SK-N-SH treated with all-trans-retinoic acid at 6 μM for 48 hours (cell line): Measurements from ENCODE around the gene TMEM89.

ENCODE experiments used
- ATAC-seq: fragments of 200-7000 bp; cut with Tn5 transposase; 3 replicates; pipeline ENCODE4 v1.9.1; 2020; ENCODE audit warnings: mild to moderate bottlenecking, moderate library complexity
- ARNTL ChIP-seq: fragments of 450-650 bp; formaldehyde crosslinking; IDR thresholded peaks from 2 replicates; pipeline ENCODE4 v1.5.0; 2020; ENCODE audit warnings: low read depth, mild to moderate bottlenecking, moderate library complexity, borderline replicate concordance
- BACH2 ChIP-seq: fragments of 250-450 bp; sonication (Bioruptor Pico); IDR thresholded peaks from 2 replicates; pipeline ENCODE4 v1.9.0; 2021; ENCODE audit warnings: mild to moderate bottlenecking, borderline replicate concordance
- CSDC2 ChIP-seq: fragments of 250-450 bp; sonication (Bioruptor Pico); IDR thresholded peaks from 2 replicates; pipeline ENCODE4 v1.5.0; 2020; ENCODE audit warnings: mild to moderate bottlenecking, moderate library complexity
- ESRRG ChIP-seq: fragments of 250-450 bp; sonication (Bioruptor Pico); IDR thresholded peaks from 2 replicates; pipeline ENCODE4 v1.6.1; 2021; ENCODE audit warnings: mild to moderate bottlenecking
- GLIS3 ChIP-seq: fragments of 250-450 bp; sonication (Bioruptor Pico); IDR thresholded peaks from 2 replicates; pipeline ENCODE4 v1.5.0; 2020; ENCODE audit warnings: mild to moderate bottlenecking, moderate library complexity
- OSR1 ChIP-seq: fragments of 250-450 bp; sonication (Bioruptor Pico); IDR thresholded peaks from 2 replicates; pipeline ENCODE4 v1.8.0; 2022; ENCODE audit warnings: moderate library complexity, mild to moderate bottlenecking, inconsistent platforms
- PPARA ChIP-seq: fragments of 250-450 bp; sonication (Bioruptor Pico); IDR thresholded peaks from 2 replicates; pipeline ENCODE4 v1.5.0; 2020; ENCODE audit warnings: mild to moderate bottlenecking, borderline replicate concordance
- SNAI2 ChIP-seq: fragments of 250-450 bp; sonication (Bioruptor Pico); IDR thresholded peaks from 2 replicates; pipeline ENCODE4 v1.5.0; 2020; ENCODE audit warnings: mild to moderate bottlenecking, moderate library complexity
- TCF4 ChIP-seq: fragments of 250-450 bp; sonication (Bioruptor Pico); IDR thresholded peaks from 2 replicates; pipeline ENCODE4 v1.8.0; 2021; ENCODE audit warnings: mild to moderate bottlenecking, moderate library complexity, borderline replicate concordance
- TOX ChIP-seq: fragments of 250-450 bp; sonication (Bioruptor Pico); IDR thresholded peaks from 2 replicates; pipeline ENCODE4 v1.8.0; 2021; ENCODE audit warnings: mild to moderate bottlenecking, moderate library complexity, borderline replicate concordance
- ZC3H10 ChIP-seq: fragments of 250-450 bp; sonication (Bioruptor Pico); IDR thresholded peaks from 2 replicates; pipeline ENCODE4 v1.5.1; 2021; ENCODE audit warnings: mild to moderate bottlenecking, moderate library complexity
- ZFP3 ChIP-seq: fragments of 250-450 bp; sonication (Bioruptor Pico); IDR thresholded peaks from 2 replicates; pipeline ENCODE4 v1.5.0; 2020; ENCODE audit warnings: mild to moderate bottlenecking, moderate library complexity
- ZFP30 ChIP-seq: fragments of 450-650 bp; formaldehyde crosslinking; IDR thresholded peaks from 2 replicates; pipeline ENCODE4 v1.5.0; 2022; ENCODE audit warnings: mild to moderate bottlenecking, moderate library complexity
- ZNF70 ChIP-seq: fragments of 450-650 bp; formaldehyde crosslinking; IDR thresholded peaks from 2 replicates; pipeline ENCODE4 v1.5.0; 2020; ENCODE audit warnings: mild to moderate bottlenecking, moderate library complexity
- ZNF8 ChIP-seq: fragments of 450-650 bp; formaldehyde crosslinking; IDR thresholded peaks from 2 replicates; pipeline ENCODE4 v1.5.0; 2020; ENCODE audit warnings: mild to moderate bottlenecking, moderate library complexity
- TF ChIP-seq, protein P1 (sequence below): fragments of 250-450 bp; sonication (Bioruptor Pico); IDR thresholded peaks from 2 replicates; pipeline ENCODE4 v1.8.0; 2021; ENCODE audit warnings: low read depth, mild to moderate bottlenecking, moderate library complexity, borderline replicate concordance
- TF ChIP-seq, protein P2 (sequence below): fragments of 250-450 bp; sonication (Bioruptor Pico); IDR thresholded peaks from 2 replicates; pipeline ENCODE4 v1.5.1; 2021; ENCODE audit warnings: mild to moderate bottlenecking, moderate library complexity
- TF ChIP-seq, protein P3 (sequence below): fragments of 250-450 bp; sonication (Bioruptor Pico); IDR thresholded peaks from 2 replicates; pipeline ENCODE4 v1.5.0; 2020; ENCODE audit warnings: mild to moderate bottlenecking, moderate library complexity
- TF ChIP-seq, protein P4 (sequence below): fragments of 250-450 bp; sonication (Bioruptor Pico); IDR thresholded peaks from 2 replicates; pipeline ENCODE4 v1.5.1; 2020; ENCODE audit warnings: low read depth, mild to moderate bottlenecking, moderate library complexity
- TF ChIP-seq, protein P5 (sequence below): fragments of 250-450 bp; sonication (Bioruptor Pico); IDR thresholded peaks from 2 replicates; pipeline ENCODE4 v1.8.0; 2020; ENCODE audit warnings: mild to moderate bottlenecking, moderate library complexity, borderline replicate concordance

TMEM89 gene

DNA sequence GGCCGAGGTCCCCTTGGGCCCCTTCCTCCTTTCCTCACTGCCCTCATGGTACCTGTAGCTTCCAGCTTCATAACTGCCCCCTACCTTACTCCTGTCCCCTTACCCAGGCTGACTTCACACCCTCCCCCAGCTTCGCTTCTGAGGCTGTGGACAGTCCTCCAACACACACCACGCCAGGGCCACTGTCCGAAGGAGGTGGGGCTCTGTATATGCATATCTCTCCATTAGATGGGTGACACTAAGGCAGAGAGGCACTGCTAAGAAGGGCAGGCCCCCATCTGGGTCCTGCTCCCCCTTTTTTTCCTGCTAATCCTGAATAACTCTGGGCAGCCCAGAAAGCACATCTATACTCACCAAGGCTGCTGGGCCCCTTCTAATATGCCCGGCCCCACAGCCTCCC, 25.4 kb downstream of the TMEM89 start:
- peak; percentile 2; the same call in 2 of the 3 replicates for ATAC-seq
- TF ChIP-seq ZC3H10 (no peak), BACH2 (no peak), ZNF8 (no peak), ZNF70 (CRISPR knock-in tag) (no peak), SNAI2 (CRISPR knock-in tag) (no peak), TCF4 (no peak), GLIS3 (CRISPR knock-in tag) (no peak), ARNTL (no peak), ZFP3 (CRISPR knock-in tag) (no peak), ZFP30 (CRISPR knock-in tag) (no peak), ESRRG (CRISPR knock-in tag) (no peak), CSDC2 (no peak), PPARA (CRISPR knock-in tag) (no peak)
- TF ChIP-seq, protein P1, sequence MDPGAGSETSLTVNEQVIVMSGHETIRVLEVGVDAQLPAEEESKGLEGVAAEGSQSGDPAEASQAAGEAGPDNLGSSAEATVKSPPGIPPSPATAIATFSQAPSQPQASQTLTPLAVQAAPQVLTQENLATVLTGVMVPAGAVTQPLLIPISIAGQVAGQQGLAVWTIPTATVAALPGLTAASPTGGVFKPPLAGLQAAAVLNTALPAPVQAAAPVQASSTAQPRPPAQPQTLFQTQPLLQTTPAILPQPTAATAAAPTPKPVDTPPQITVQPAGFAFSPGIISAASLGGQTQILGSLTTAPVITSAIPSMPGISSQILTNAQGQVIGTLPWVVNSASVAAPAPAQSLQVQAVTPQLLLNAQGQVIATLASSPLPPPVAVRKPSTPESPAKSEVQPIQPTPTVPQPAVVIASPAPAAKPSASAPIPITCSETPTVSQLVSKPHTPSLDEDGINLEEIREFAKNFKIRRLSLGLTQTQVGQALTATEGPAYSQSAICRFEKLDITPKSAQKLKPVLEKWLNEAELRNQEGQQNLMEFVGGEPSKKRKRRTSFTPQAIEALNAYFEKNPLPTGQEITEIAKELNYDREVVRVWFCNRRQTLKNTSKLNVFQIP = no peak
- TF ChIP-seq, protein P2, sequence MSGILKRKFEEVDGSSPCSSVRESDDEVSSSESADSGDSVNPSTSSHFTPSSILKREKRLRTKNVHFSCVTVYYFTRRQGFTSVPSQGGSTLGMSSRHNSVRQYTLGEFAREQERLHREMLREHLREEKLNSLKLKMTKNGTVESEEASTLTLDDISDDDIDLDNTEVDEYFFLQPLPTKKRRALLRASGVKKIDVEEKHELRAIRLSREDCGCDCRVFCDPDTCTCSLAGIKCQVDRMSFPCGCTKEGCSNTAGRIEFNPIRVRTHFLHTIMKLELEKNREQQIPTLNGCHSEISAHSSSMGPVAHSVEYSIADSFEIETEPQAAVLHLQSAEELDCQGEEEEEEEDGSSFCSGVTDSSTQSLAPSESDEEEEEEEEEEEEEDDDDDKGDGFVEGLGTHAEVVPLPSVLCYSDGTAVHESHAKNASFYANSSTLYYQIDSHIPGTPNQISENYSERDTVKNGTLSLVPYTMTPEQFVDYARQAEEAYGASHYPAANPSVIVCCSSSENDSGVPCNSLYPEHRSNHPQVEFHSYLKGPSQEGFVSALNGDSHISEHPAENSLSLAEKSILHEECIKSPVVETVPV (CRISPR knock-in tag) = no peak

DNA sequence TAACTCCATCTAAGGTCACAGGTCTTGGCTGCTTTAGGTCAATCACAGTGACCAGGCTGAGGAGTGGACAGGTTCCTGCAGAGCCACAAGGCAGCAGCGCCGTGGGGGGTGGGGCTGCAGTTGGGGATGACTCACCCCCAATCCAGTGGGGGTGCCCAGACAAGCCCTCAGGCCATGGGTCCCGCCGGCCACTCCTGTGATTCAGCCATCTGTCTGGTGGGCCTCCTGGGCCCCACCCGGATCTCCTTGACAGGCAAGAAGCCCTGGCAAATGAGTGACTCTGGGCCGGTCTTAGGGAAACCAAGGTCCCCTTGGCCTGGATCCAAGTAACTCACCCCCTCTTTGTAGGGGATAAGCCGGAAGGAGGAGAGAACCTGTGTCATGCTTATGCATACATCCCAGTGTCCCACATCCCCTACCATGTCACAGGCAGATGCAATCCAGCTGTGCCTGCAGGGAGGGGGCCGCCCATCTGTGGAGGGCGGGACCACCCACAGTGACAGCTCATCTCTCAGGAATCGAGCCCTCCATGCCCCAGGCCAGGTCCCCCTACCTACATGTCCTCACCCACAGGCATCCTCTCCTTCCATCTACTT, 25.9 kb downstream of the TMEM89 start:
- ATAC-seq = peak; percentile 50
- TF ChIP-seq SNAI2 (CRISPR knock-in tag) (no peak), GLIS3 (CRISPR knock-in tag) (no peak), PPARA (CRISPR knock-in tag) (no peak), ESRRG (CRISPR knock-in tag) (no peak), ZNF70 (CRISPR knock-in tag) (no peak), ZFP3 (CRISPR knock-in tag) (no peak), ZNF8 (no peak), ZC3H10 (no peak), BACH2 (no peak), TCF4 (no peak), OSR1 (CRISPR knock-in tag) (no peak), TOX (CRISPR knock-in tag) (no peak), ARNTL (no peak), ZFP30 (CRISPR knock-in tag) (no peak)
- TF ChIP-seq, protein P3, sequence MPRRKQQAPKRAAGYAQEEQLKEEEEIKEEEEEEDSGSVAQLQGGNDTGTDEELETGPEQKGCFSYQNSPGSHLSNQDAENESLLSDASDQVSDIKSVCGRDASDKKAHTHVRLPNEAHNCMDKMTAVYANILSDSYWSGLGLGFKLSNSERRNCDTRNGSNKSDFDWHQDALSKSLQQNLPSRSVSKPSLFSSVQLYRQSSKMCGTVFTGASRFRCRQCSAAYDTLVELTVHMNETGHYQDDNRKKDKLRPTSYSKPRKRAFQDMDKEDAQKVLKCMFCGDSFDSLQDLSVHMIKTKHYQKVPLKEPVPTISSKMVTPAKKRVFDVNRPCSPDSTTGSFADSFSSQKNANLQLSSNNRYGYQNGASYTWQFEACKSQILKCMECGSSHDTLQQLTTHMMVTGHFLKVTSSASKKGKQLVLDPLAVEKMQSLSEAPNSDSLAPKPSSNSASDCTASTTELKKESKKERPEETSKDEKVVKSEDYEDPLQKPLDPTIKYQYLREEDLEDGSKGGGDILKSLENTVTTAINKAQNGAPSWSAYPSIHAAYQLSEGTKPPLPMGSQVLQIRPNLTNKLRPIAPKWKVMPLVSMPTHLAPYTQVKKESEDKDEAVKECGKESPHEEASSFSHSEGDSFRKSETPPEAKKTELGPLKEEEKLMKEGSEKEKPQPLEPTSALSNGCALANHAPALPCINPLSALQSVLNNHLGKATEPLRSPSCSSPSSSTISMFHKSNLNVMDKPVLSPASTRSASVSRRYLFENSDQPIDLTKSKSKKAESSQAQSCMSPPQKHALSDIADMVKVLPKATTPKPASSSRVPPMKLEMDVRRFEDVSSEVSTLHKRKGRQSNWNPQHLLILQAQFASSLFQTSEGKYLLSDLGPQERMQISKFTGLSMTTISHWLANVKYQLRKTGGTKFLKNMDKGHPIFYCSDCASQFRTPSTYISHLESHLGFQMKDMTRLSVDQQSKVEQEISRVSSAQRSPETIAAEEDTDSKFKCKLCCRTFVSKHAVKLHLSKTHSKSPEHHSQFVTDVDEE = no peak
- TF ChIP-seq, protein P1 = no peak
- TF ChIP-seq, protein P4, sequence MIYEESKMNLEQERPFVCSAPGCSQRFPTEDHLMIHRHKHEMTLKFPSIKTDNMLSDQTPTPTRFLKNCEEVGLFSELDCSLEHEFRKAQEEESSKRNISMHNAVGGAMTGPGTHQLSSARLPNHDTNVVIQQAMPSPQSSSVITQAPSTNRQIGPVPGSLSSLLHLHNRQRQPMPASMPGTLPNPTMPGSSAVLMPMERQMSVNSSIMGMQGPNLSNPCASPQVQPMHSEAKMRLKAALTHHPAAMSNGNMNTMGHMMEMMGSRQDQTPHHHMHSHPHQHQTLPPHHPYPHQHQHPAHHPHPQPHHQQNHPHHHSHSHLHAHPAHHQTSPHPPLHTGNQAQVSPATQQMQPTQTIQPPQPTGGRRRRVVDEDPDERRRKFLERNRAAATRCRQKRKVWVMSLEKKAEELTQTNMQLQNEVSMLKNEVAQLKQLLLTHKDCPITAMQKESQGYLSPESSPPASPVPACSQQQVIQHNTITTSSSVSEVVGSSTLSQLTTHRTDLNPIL (CRISPR knock-in tag) = no peak
- TF ChIP-seq, protein P5, sequence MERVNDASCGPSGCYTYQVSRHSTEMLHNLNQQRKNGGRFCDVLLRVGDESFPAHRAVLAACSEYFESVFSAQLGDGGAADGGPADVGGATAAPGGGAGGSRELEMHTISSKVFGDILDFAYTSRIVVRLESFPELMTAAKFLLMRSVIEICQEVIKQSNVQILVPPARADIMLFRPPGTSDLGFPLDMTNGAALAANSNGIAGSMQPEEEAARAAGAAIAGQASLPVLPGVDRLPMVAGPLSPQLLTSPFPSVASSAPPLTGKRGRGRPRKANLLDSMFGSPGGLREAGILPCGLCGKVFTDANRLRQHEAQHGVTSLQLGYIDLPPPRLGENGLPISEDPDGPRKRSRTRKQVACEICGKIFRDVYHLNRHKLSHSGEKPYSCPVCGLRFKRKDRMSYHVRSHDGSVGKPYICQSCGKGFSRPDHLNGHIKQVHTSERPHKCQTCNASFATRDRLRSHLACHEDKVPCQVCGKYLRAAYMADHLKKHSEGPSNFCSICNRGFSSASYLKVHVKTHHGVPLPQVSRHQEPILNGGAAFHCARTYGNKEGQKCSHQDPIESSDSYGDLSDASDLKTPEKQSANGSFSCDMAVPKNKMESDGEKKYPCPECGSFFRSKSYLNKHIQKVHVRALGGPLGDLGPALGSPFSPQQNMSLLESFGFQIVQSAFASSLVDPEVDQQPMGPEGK (CRISPR knock-in tag) = no peak
- TF ChIP-seq, protein P2 (CRISPR knock-in tag) = no peak
